Measurements from ENCODE around the gene ENOPH1. TPM values are rescaled to one million over a fixed set of nuclear protein-coding genes. Genes with fewer than 3 reads are reported as not detected.

ENOPH1 gene
- total RNA-seq, 1 donor from 2014 or later, result 29.7 TPM

DNA sequence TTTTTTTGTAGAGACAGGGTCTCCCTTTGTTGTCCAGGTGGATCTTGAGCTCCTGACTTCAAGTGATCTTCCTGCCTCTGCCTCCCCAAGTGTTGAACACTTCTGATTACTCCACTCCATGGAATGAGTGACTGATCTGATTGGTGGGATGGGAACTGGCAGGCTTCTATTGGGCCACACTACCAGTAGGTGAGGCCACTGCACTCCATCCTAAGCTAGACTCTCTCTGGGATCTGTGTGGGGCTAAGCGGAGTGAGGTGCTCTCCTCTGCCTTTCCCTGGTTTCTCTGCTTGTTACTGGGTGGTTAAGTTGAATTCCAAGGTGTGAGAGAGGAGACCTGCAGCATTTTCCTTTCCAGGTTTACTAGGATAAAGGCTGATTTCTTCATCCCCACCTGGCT is 58.7 kb downstream of the ENOPH1 start:
- H3K4me1 ChIP-seq, result no peaks in the 10 kb centered on the region
- H3K9me3 ChIP-seq, result no peaks in the 10 kb centered on the region
- H3K36me3 ChIP-seq, result no peaks in the 10 kb centered on the region
- H3K4me3 ChIP-seq, result no peak overlapping the region
- H3K27me3 ChIP-seq, result no peaks in the 10 kb centered on the region
- DNase-seq, result no peak
- intact Hi-C loops (cut with DNase I), result no loop called here
- ATAC-seq, result no peak
- TF ChIP-seq, protein P1, sequence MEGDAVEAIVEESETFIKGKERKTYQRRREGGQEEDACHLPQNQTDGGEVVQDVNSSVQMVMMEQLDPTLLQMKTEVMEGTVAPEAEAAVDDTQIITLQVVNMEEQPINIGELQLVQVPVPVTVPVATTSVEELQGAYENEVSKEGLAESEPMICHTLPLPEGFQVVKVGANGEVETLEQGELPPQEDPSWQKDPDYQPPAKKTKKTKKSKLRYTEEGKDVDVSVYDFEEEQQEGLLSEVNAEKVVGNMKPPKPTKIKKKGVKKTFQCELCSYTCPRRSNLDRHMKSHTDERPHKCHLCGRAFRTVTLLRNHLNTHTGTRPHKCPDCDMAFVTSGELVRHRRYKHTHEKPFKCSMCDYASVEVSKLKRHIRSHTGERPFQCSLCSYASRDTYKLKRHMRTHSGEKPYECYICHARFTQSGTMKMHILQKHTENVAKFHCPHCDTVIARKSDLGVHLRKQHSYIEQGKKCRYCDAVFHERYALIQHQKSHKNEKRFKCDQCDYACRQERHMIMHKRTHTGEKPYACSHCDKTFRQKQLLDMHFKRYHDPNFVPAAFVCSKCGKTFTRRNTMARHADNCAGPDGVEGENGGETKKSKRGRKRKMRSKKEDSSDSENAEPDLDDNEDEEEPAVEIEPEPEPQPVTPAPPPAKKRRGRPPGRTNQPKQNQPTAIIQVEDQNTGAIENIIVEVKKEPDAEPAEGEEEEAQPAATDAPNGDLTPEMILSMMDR (IDR thresholded peaks at IDR 0.05), result no peak
- no peak overlapping the region for H3K27ac ChIP-seq

DNA sequence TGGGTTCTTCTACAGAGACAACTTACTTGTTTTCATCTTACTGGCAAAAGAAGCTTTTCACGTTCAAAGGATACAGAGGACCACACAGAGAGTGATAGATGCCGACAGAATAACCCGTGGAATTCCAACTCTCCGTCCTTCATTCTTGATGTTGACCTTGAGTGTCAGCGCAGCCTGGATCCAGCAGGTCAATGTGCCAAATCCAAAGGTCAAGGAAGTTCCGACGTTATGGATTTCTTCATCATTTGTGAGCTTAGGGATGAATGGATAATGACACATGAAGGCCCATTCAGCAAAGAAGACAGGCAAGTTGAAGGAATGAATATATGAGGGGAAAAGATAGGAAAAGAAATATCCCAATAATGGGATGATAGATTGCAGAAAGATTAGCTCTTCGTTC is 59.6 kb downstream of the ENOPH1 start:
- ATAC-seq, result no peak
- intact Hi-C loops (cut with DNase I), result no loop called here
- no peaks in the 10 kb centered on the region for H3K36me3 ChIP-seq

DNA sequence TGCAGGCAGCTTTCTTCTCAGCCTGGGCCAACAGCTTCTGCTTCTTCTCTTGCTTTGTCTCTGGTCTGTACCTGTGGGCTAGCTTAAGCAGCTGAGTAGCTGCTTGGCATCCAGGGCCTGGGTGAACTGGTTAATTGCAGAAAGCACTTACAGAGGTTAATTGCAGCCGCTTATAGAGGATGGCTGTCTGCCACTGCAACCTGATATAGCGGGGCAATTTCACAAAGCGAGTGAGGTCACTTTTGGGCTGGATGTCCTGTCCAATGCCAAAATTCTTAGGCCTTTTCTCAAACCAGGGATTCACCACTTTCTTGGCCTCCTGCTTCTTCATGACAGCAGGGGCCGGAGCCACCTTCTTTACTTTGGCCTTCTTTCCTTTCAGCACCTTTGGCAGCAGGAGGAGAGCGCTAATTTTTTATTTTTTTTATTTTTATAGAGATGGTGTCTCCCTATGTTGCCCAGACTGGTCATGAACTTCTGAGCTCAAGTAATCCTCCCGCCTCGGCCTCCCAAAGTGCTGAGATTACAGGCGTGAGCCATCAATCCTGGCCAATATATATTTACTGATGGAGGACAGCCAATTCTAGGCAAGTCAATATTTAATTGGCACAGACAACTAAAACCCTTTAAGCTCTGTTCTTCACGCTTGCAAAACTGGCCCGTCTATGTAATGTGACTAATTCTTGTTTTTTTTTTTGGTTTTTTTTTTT is 61.0 kb downstream of the ENOPH1 start:
- intact Hi-C loops (cut with DNase I), result no loop called here
- ATAC-seq (no peak), DNase-seq (no peak)
- Histone ChIP-seq H3K4me3 (no peak overlapping the region), H3K9me3 (no peaks in the 10 kb centered on the region), H3K4me1 (no peaks in the 10 kb centered on the region), H3K36me3 (no peaks in the 10 kb centered on the region), H3K27me3 (no peaks in the 10 kb centered on the region), H3K27ac (no peak overlapping the region)
- TF ChIP-seq, protein P1 (IDR thresholded peaks at IDR 0.05), result no peak

More for the DNA sequence above, 59.6 kb downstream of the ENOPH1 start:
- TF ChIP-seq, protein P1 (IDR thresholded peaks at IDR 0.05), result no peak
- Histone ChIP-seq H3K27me3 (no peaks in the 10 kb centered on the region), H3K4me3 (no peak overlapping the region), H3K9me3 (no peaks in the 10 kb centered on the region), H3K27ac (no peak overlapping the region), H3K4me1 (no peaks in the 10 kb centered on the region)
- DNase-seq, result no peak

DNA sequence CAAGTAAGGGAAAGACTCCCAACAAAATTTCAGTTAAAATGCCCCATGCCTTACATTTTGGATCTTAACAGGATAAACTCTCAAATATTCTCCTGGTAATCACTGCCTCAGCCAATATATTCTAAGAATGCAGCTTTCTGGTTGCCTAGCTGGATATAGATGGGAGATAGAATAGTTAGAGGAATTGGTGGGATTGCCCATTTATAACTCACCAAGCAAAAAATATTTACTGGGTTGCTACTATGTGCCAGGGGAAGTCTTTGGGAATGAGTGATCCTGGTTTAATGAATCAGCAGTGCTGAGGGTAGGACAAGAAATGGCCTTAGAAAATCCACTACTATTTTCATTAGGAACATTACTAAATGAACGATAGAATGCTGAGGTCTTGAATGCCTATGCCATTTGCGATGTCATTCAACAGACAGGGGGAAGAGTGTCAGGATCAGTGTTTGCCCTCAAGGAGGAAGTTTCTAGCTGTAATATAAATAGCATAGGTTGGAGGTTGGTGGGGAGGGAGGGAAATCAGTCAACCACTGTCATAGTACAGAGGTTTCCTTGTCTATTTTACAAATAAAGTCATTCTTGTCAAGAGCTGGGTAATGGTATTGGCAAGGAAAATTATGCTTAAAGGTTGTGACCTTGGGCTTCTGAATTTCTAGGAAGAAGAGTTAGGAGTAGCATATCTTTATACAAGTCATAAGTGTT is 63.5 kb downstream of the ENOPH1 start:
- H3K27me3 ChIP-seq, result no peaks in the 10 kb centered on the region
- TF ChIP-seq, protein P1 (IDR thresholded peaks at IDR 0.05), result no peak
- no peak for ATAC-seq
- no peaks in the 10 kb centered on the region for H3K4me1 ChIP-seq
- intact Hi-C loops (cut with DNase I), result no loop called here
- H3K4me3 ChIP-seq, result no peak overlapping the region
- no peaks in the 10 kb centered on the region for H3K36me3 ChIP-seq
- no peak for DNase-seq
- no peak overlapping the region for H3K27ac ChIP-seq
- H3K9me3 ChIP-seq, result no peaks in the 10 kb centered on the region

DNA sequence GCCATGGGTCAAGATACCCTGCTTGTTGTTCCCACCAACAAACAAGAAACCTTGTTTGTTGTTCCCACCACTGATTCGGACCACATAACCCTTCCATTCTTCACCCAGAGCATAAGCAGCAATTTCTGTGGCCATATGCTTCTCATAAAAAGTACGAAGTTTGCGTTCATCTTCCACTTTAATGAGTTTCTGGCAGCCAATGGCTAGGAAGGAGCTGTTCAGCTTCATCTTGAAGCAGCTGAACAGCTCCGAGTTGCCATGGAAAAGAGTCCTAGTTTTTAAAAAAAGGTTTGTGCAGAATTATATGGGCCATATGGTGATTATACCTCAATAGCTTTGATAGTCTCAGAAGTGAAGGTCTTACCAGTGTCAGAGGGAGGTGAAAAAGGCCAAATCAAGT is 65.3 kb downstream of the ENOPH1 start:
- Histone ChIP-seq H3K27me3 (no peaks in the 10 kb centered on the region), H3K4me3 (no peak overlapping the region), H3K27ac (no peak overlapping the region), H3K9me3 (no peaks in the 10 kb centered on the region), H3K4me1 (no peaks in the 10 kb centered on the region), H3K36me3 (no peaks in the 10 kb centered on the region)
- TF ChIP-seq, protein P1 (IDR thresholded peaks at IDR 0.05), result no peak
- intact Hi-C loops (cut with DNase I), result no loop called here
- ATAC-seq (no peak), DNase-seq (no peak)
